HuH-7.5 (cell line): ENCODE data around the gene DUSP22.

ENCODE experiments used
- DNase-seq: peaks from one replicate; pipeline ENCODE4 v3.0.0; 2011; ENCODE audit warnings: low spot score

DUSP22 gene

DNA sequence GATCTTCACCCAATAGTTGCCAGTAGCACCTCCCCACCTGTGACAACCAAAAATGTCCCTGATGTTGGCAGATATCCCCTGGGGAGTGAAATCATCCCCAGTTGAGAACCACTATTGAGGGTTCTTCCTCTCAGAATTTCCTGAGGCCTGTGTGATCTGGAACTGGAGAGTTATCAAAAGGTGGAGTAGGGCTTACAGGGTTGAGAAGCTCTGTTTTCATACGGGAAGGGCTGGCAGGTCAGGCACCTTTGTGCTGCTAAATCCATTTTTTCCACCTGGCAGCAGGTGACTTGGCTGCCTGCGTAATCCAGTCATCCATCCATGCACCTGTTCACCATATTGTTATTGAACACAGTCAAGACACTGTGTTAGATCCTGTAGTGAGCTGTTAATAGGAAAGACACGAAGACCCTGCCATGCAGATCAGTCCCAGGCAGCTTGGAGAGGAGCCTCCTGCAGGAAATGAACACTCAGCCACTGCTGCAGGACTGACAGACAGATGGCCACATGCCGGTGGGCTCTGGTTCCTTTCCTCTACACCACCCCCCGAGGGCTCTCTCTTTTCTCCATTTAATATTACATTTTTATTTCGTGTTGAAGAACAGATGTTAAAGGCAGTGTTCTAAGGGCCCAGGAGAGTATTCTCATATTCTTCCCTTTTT is 5.4 kb downstream of the DUSP22 start:
- no peak for DNase-seq

GRCh38 chr6:298233-299103 is 6.2 kb downstream of the DUSP22 start:
- no peak for DNase-seq

- DNase-seq, result no peak
Observed at GRCh38 chr6:299104-299980, 7.1 kb downstream of the DUSP22 start.

- DNase-seq, result no peak
Observed at GRCh38 chr6:300026-300425, 7.7 kb downstream of the DUSP22 start.

DNA sequence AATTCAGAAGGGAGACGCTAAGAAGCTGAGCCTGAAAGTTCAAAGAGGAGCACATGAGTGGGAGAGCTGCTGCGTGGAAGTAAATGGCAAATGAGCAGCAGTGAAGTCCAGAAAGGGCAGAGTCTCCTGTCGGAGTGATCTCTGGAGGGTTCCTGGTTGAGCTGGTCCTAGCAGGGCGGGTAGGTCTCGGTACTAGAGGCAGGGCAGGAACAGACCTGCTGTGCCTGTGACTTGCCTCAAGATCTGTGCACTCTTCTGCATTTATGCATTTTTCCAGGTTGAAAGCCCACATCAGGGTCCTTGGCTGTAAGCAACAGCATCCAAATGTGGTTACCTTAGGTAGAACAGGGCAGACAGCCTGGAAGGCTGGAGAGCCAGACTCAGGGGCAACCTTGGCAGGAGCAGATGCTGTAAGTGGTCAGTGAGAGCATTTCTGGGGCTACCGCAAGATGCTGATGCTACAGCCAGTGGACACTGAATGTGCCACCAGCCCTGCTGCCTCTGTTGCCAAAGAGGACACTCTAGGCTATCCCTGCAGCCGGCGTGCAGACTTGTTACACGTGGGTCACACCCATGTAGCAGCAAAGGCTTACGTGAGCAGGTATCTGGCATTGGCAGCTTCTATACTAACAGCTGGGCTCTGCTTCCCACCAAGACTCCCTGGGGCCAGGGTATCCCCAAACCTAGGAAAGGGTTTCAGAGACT is 8.4 kb downstream of the DUSP22 start:
- DNase-seq, result no peak

- no peak for DNase-seq
Observed at GRCh38 chr6:301526-301925, 9.2 kb downstream of the DUSP22 start.

GRCh38 chr6:301929-302705 is 9.8 kb downstream of the DUSP22 start:
- no peak for DNase-seq

DNA sequence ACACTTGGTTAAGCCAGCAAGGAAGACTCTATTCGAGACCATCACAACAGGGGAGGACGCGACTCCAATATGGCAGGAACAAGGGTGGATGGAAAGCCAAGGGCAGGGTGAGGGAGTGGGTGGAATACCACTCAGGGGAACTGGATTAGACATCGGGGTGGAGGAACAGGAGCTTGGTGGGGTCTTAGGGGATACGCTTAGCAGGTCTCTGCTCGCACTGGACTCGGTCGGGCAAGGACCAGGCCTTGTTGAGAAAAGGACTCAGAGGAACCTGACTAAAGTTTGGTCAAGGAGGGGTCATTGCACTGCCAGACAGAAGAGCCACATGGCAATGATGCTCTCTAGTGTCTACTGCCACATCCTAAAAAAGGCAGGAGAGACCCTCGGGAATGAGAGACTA is 10.5 kb downstream of the DUSP22 start:
- DNase-seq, result no peak

GRCh38 chr6:303263-303662 is 11.0 kb downstream of the DUSP22 start:
- no peak for DNase-seq

- no peak for DNase-seq
Observed at GRCh38 chr6:303948-304558, 11.8 kb downstream of the DUSP22 start.

GRCh38 chr6:304833-305370 is 12.6 kb downstream of the DUSP22 start:
- DNase-seq, result no peak

- DNase-seq, result no peak
Observed at GRCh38 chr6:305371-306206, 13.3 kb downstream of the DUSP22 start.

GRCh38 chr6:306641-307061 is 14.4 kb downstream of the DUSP22 start:
- no peak for DNase-seq

DNA sequence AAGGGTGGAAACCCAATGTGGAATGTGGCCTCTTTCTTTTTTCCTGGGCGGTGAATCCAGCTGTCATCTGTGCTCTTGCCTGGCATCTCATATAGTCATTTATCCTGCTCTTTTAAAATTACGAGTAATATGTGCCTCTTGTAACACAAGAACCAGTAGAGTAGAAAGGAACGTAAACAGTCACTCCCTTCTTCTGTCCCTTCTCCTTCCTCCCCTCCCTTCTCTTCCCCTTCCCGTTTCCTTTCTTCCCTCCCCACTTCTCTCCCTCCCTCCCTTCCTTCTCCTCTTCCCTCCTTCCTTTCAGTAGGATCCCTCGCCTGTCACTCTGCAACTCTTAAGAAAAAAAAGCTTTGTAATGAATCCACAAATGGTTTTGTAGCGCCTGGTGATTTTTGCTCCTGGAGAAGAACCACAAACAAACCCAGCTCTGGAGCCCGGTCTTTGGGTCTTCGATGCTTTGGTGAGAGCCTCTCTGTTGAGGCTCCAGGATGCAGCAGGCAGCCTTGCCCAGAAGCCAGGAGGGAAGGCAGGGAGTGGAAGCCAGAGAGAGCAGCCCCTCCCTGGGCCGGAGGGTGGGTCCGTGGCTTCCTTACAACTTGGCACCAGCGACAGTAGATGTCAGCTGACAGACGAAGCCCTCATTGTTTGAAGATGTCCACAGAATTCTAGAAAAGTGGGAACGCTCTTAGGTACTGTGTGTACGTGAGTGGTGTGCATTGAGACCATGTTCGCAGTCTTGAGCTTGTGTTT is 15.0 kb downstream of the DUSP22 start:
- DNase-seq, result no peak

GRCh38 chr6:307874-308273 is 15.6 kb downstream of the DUSP22 start:
- no peak for DNase-seq

GRCh38 chr6:308307-308706 is 16.0 kb downstream of the DUSP22 start:
- DNase-seq, result no peak

GRCh38 chr6:308768-309167 is 16.5 kb downstream of the DUSP22 start:
- DNase-seq, result no peak

- DNase-seq, result no peak
Observed at GRCh38 chr6:309947-310346, 17.7 kb downstream of the DUSP22 start.

DNA sequence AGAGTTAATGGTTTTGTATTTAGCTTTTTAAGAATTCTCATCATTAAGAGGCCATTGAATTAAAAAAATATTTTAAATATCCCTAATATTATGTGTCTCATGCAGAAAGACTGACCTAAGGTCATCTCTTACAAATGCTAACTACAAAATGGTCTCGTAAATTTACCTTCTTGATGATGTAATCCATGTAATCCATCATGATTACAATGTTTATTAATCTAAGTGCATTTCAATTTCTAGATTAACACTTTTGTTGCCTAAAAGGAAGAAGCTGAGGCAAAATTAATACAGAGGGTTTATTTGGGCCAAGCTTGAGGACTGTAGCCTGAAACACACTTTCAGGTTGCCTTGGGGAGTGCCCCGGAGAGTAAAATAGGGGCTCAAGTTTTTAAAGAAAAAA is 18.4 kb downstream of the DUSP22 start:
- DNase-seq, result no peak
